HAP-1 (cell line): Measurements from ENCODE around the gene SVIL.
"Not testable (repeated sequence)": the region's sequence is repeated elsewhere in the genome, so short reads cannot be mapped to it uniquely, and the experiment has no call there.

ENCODE experiments used
- DNase-seq, 2 experiments: peaks; one replicate each; pipeline ENCODE4 v3.0.0-alpha.2; 2016 to 2020; ENCODE audit warnings: low spot score in 2 of 2
- H3K27me3 ChIP-seq: fragments of 250-450 bp; sonication (Bioruptor Pico); 2 replicates; pipeline ENCODE4 v1.5.1; 2020; ENCODE audit warnings: low read depth, mild to moderate bottlenecking, moderate library complexity
- H3K36me3 ChIP-seq: fragments of 250-450 bp; sonication (Bioruptor Pico); replicated peaks from 2 replicates; pipeline ENCODE4 v1.5.1; 2020; ENCODE audit warnings: mild to moderate bottlenecking
- H3K4me1 ChIP-seq: fragments of 250-450 bp; sonication (Bioruptor Pico); 2 replicates; pipeline ENCODE4 v1.5.1; 2020; ENCODE audit warnings: mild to moderate bottlenecking
- H3K4me3 ChIP-seq: fragments of 250-450 bp; sonication (Bioruptor Pico); 2 replicates; pipeline ENCODE4 v1.5.1; 2020; ENCODE audit warnings: mild to moderate bottlenecking, moderate library complexity
- H3K9me3 ChIP-seq: fragments of 250-450 bp; sonication (Bioruptor Pico); 2 replicates; pipeline ENCODE4 v1.5.1; 2020; ENCODE audit warnings: mild to moderate bottlenecking, moderate library complexity
- in situ Hi-C: fragments of 300-500 bp; cut with MboI; formaldehyde crosslinking; loops from 3 replicates; pipeline ENCODE4 v1.14.3; 2020; ENCODE audit warnings: low sequenced_read_pairs, inconsistent platforms, mixed read lengths

Gene SVIL

DNA sequence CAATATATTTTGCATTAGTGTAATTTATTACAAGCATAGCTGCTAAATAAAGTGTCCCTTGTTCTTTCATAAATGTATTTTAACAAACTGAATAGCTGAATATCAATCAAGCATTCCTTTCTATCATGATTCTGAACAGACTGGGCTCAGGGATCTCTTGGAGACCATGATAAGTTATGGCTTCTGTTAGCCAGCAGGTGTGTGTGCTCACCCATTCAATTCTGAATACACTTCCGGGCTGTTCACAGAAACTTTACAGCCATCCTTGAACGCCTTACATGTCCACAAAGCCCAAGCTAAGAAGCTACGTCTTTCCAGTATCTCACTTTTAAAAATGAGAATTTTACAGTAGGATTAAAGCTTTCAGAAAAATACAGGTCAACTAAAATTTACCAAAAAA is 115.1 kb downstream of the SVIL start:
- DNase-seq = no peak
- Histone ChIP-seq H3K36me3 (no peaks in the 10 kb centered on the region), H3K9me3 (no peaks in the 10 kb centered on the region), H3K27me3 (no peaks in the 10 kb centered on the region), H3K4me3 (no peak overlapping the region), H3K4me1 (no peaks in the 10 kb centered on the region)
- in situ Hi-C loops = no loop called here

DNA sequence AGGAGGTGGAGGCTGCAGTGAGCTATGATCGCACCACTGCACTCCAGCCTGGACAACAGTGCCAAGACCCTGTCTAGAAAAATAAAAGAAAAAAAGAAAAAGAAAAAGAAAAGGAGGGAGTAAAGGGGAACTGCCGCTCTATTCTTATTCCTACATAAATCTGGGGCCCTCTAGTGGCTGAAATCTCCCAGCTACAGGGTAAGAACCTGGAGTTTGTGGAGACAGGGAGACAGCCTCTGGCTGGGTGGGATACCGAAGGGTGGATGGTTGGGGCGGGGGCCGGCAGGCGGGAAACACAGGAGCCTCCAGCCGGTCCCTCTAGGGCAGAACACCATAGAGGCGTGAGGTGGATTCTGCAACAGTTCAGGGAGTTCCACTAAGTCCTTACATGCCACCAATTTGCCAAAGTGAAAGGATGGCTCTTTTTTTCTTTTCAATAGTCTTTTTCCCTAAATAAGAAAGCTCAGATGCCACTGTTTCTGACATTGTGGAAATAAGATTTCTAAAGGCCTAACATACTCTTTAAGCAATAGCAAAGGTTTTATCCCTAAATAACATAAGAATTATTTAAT is 117.3 kb downstream of the SVIL start:
- H3K9me3 ChIP-seq = no peaks in the 10 kb centered on the region
- no peaks in the 10 kb centered on the region for H3K27me3 ChIP-seq
- H3K36me3 ChIP-seq = no peaks in the 10 kb centered on the region
- in situ Hi-C loops = no loop called here
- DNase-seq = peak; percentile 41 to 75
- H3K4me1 ChIP-seq = no peaks in the 10 kb centered on the region
- no peak overlapping the region for H3K4me3 ChIP-seq

DNA sequence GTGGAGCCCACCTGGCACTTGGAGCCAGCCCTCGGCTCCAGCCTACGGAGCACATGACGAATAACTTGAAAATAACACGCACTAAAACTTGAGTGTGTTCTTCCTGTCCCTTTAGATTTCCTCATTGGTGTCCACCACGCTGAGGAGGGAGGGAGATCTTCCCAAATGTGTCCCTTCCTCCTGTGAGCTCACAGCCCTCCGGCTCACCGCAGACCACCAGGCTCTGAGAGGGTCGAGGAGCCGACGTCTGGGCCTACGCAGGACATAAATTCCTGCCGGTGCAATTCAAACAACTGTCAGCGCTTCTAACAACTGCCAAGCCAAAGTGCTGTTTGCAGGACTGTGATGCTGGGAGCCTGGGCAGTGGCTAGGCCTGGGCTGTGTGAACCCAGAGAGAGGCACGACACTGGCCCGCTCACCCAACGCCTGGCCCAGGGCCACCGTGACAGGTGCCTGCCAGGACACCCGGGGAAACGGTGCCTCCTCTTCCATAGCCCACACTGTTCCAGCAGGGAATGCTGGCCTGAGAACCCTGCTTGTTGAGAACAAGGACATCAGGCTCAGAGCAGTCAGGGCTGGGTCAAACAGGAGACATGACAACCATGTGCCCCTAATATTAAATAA is 118.3 kb downstream of the SVIL start:
- H3K27me3 ChIP-seq, H3K4me1 ChIP-seq, in situ Hi-C loops, H3K36me3 ChIP-seq, DNase-seq, H3K4me3 ChIP-seq, H3K9me3 ChIP-seq: not testable (repeated sequence)

DNA sequence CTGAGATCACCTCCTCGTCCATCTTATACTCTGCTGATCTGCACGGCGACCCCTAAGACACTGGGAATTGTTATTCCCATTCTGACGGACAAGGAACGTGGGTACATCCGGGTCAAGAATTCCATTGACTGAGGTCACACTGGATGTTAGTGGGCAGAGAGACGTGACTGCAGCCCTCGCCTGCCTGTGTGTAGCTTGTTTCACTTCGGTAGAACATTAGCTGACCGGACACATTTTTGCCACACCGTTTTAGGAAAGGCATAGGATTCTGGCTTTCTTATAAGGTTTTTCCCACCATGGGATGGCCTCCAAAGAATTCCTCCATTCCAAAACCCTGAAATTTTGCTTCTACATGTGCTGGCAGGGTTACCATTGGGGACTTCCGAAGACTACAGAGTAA is 118.9 kb downstream of the SVIL start:
- H3K36me3 ChIP-seq, DNase-seq, H3K4me3 ChIP-seq, H3K27me3 ChIP-seq, in situ Hi-C loops, H3K9me3 ChIP-seq, H3K4me1 ChIP-seq: not testable (repeated sequence)

DNA sequence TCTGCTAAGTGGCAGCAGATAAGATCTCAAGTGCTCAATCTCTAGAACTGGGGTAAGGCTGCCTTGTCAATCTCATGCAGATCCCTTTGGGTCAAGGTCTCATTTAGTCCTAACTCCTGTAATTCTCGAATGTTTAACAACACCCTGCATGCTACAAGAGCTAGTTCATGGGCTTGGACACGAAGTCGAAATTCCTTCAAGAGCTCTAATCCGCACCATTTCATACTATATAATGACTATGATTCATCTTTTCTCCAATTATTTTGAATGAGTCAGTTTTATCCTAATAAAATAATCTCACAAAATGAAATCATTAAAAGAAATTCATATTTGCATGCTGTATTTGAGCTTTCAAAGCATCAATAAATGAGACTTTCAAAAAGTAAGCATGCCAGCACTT is 119.7 kb downstream of the SVIL start:
- DNase-seq, H3K36me3 ChIP-seq, H3K4me3 ChIP-seq, in situ Hi-C loops, H3K27me3 ChIP-seq, H3K9me3 ChIP-seq, H3K4me1 ChIP-seq: not testable (repeated sequence)

DNA sequence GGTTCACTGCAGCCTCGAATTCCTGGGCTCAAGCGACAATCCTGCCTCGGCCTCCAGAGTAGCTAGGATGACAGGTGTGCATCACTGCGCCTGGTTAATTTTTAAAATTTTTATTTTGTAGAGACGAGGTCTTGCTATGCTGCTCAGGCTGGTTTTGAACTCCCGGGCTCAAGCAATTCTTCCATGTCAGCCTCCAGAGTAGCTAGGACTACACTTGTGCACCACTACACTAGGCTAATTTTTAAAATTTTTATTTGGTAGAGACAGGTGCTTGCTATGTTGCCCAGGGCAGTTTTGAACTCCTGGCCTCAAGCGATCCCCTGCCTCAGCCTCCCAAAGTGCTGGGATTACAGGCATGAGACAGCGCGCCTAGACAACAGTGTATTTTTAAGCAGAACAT is 120.5 kb downstream of the SVIL start:
- no peak overlapping the region for H3K4me3 ChIP-seq
- no peak for DNase-seq
- in situ Hi-C loops = no loop called here
- H3K4me1 ChIP-seq = peaks cover 4% of the 10 kb centered on the region; the same call in 1 of the 2 replicates
- H3K27me3 ChIP-seq = no peaks in the 10 kb centered on the region
- no peaks in the 10 kb centered on the region for H3K9me3 ChIP-seq
- H3K36me3 ChIP-seq = no peaks in the 10 kb centered on the region

DNA sequence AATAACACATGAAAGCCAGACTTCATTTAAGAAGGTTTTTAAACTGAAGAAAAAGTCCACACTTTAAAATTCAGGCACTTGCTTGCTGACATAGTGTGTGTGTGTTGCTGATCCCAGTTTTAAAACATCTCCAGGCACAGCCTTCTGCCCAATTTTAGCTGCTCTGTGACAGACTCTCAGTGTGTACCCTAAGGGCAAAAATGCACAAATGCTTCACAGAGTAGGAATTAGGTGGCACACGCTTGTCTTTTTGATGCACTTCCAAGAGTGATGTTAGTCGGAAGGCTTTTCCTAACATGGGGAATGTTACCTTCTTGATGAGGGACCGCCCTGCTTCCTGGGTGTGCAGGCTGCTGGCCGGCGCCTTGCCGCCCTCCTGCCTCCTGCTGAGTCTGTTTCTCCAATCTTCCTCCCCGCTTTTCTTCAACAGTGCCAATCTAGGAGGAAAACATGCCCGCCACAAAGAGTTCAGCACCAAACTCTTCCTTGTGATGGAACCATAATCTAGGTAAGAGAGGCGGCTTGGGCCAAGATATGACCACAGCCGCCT is 122.3 kb downstream of the SVIL start:
- no peaks in the 10 kb centered on the region for H3K36me3 ChIP-seq
- no peaks in the 10 kb centered on the region for H3K9me3 ChIP-seq
- H3K27me3 ChIP-seq = no peaks in the 10 kb centered on the region
- H3K4me3 ChIP-seq = no peak overlapping the region
- in situ Hi-C loops = no loop called here
- no peak for DNase-seq
- peaks cover 4% of the 10 kb centered on the region; the same call in 1 of the 2 replicates for H3K4me1 ChIP-seq

DNA sequence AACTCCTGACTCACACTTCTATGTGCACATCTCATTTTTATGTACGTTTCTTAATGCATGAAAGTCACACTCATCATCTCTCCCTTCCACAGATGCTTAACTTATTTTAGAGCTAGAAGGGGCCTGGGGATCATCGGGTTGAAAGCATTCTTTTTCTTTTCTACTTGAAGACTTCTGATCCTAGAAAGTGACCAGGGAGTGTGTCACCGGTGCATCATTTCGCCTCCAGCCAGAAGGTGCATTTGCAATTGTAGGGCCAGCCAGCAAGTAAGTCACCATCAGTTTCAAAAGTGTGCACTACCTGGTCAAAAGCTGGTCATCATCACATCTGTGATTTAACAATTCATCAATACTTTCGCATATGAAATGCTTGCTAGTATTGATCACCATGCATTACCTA is 123.0 kb downstream of the SVIL start:
- H3K4me1 ChIP-seq, in situ Hi-C loops, H3K27me3 ChIP-seq, H3K4me3 ChIP-seq, H3K9me3 ChIP-seq, H3K36me3 ChIP-seq, DNase-seq: not testable (repeated sequence)

DNA sequence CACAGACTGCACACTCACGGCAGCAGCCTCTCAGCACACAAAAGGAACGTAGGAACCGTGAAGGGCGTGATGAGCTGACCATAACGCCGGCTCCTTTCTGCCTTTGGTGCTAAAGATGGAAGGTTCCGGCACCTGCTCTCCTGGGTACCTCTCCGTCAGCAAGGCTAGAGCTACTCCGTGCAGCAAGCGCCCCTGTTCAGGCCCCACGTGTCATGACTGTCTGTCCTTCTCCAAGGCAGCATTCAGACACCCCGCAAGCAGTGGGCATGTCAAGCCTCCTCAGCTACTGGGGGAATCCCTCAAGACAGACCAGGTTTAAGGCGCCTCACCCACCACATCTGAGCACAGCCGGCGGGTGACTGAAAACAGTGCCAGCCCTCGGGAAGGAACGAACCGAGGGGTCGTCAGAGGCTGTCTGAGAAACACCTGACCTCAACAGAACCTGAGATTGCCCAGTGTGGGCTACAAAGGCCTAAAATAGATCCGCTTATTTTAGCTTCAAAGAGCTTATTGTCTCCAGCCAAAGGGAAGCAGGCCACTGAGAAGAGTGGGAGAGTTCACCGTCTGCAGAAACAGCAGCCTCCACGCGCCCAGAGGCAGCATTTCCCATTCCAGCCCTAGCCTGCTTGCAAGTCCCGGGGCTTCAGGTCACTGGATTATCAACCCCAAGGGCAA is 124.2 kb downstream of the SVIL start:
- in situ Hi-C loops, H3K4me1 ChIP-seq, DNase-seq, H3K9me3 ChIP-seq, H3K4me3 ChIP-seq, H3K36me3 ChIP-seq, H3K27me3 ChIP-seq: not testable (repeated sequence)

DNA sequence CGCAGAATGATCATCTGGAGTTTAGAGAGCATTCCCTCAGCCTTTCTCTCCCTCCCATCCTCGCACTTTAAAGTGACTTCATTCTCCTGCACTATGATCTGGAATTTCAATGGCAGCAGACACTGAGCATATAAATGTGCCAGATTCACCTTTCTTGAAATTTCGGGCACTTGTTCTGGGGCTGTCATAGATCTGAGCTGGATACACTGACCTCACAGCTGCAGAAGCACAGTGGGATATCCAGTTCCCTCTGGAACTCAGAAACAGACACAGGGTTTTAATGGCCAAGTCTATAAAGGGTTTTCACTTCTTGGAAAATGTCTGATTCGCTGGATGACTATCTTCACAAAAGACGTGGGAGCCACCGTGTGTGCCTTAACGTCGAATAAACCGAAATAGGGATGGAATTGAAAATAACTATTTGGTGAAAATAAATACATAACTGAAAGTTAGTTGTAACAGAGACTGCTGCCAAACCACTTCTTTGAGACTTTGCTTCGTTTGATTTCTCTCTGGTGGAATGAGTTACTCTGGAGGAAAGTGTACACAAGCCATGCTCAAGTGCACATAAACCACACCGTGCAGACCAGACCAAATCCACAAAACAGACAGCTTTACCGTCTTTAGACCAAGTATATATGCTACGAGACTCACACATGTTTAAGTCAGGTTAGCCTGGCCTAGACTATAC is 126.1 kb downstream of the SVIL start:
- Histone ChIP-seq H3K4me3 (no peak overlapping the region), H3K9me3 (no peaks in the 10 kb centered on the region), H3K4me1 (peaks cover 4% of the 10 kb centered on the region; the same call in 1 of the 2 replicates), H3K36me3 (no peaks in the 10 kb centered on the region), H3K27me3 (no peaks in the 10 kb centered on the region)
- DNase-seq = no peak
- in situ Hi-C loops = no loop called here

DNA sequence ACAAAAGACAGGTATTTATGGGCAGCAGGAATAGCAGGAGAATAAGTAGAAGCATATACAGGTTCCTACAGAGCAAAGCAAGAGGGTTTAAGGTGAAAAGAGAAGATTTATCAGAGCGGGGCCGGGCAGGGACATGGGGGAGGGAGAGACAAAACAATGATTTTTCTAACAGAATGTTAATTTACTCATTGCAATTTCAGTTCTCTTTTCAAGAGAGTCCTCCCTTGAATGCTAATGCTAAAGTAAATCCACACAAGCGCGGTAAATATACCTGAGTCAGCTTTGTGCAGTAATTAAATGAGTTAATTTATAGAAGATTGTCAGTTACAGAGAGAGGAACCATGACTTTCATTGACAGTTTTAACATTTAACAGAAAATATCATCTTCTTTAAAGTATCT is 127.0 kb downstream of the SVIL start:
- H3K4me3 ChIP-seq, DNase-seq, H3K4me1 ChIP-seq, in situ Hi-C loops, H3K36me3 ChIP-seq, H3K9me3 ChIP-seq, H3K27me3 ChIP-seq: not testable (repeated sequence)

DNA sequence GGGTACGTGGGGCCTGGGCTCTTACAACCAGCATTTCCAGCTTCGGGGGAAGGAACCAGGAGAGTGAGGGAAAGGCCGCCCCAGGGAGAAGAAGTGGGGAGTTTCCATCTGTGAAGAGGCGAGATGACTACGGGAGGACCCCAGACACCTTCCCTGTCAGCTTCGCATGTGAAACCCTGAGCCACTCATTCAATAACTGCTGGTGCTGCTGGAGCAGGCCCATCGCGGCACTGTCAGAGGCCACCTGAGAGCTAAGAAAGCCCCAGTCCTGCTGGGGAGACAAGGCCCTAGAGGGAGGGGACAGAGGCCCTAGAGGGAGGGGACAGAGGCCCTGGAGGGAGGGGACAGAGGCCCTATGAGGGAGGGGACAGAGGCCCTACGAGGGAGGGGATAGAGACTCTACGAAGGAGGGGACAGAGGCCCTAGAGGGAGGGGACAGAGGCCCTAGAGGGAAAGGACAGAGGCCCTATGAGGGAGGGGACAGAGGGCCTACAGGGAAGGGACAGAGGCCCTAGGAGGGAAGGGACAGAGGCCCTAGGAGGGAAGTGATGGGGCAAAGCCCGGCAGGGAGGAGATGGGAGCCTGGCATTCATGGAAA is 128.3 kb downstream of the SVIL start:
- DNase-seq, H3K4me1 ChIP-seq, in situ Hi-C loops, H3K4me3 ChIP-seq, H3K36me3 ChIP-seq, H3K27me3 ChIP-seq, H3K9me3 ChIP-seq: not testable (repeated sequence)

DNA sequence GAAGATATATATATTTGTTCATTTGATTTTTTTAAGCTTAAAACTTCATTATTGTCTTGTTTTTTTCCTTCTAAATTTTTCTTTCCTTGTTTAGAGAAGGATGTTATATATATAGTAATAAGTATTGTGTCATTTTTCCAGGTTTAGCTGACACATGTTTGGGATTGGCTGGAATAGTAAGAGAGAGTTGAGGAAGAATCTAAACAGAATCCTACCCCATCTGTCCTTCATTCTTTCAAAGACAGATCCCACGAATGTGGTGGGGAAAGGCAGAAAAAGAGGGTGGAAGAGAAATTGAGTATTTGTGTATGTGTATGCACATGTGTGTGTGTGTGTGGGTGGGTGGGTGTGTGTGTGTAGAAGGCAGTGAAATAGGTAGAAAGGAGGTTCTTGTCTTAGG is 132.4 kb downstream of the SVIL start:
- no peaks in the 10 kb centered on the region for H3K36me3 ChIP-seq
- H3K27me3 ChIP-seq = no peaks in the 10 kb centered on the region
- no peaks in the 10 kb centered on the region for H3K4me1 ChIP-seq
- no peak overlapping the region for H3K4me3 ChIP-seq
- in situ Hi-C loops = no loop called here
- no peak for DNase-seq
- no peaks in the 10 kb centered on the region for H3K9me3 ChIP-seq

DNA sequence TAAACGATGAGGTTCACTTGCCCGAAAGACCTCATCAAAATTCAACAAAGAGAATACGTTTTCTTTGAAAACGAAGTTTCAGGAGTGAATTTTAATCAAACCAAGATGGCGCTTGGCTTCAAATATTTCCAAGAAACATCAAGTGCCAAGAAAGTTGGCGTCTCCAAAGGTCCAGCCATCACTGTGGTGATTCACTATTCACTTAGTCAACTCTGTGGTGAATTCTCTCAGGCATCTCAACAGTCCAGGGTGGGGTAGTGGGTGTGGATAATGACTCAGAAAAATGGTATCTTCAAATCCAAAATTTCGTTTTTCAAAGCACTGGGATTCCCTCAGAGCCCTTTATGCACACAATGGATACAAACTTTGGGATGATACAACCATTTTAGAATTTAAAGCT is 133.1 kb downstream of the SVIL start:
- DNase-seq = no peak
- no peaks in the 10 kb centered on the region for H3K27me3 ChIP-seq
- H3K4me1 ChIP-seq = no peaks in the 10 kb centered on the region
- no peak overlapping the region for H3K4me3 ChIP-seq
- no peaks in the 10 kb centered on the region for H3K9me3 ChIP-seq
- in situ Hi-C loops = no loop called here
- no peaks in the 10 kb centered on the region for H3K36me3 ChIP-seq
